ENCODE measurements around the gene CLRN2. TPM values are rescaled to one million over a fixed set of nuclear protein-coding genes. Genes with fewer than 3 reads are reported as not detected.

Gene CLRN2
- total RNA-seq, 1 donor from 2014 or later = not detected

DNA sequence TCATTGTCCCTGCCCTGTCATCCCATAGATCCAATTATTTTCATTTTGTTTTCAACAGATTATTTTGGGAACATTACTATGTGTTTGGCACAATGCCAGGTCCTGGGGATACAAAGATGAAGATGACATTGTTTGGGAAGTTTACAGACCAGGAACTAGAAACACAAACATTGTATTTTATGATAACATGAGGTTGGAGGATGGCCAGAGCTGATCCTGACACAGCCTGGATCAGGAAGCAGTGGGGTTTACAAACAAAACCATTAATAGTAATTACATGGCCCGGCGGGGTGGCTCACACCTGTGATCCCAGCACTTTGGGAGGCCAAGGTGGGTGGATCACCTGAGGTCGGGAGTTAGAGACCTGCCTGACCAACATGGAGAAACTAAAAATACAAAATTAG lies 29.9 kb downstream of the CLRN2 start:
- Histone ChIP-seq H3K9ac (ENCODE audit: low read length) (no peak overlapping the region), H3K36me3 (ENCODE audit: insufficient read depth, low read length) (no peaks in the 10 kb centered on the region), H3K27ac (ENCODE audit: low read depth, low read length) (no peak overlapping the region), H3K9me3 (ENCODE audit: insufficient read depth, low read depth, low read length) (no peaks in the 10 kb centered on the region), H3K4me3 (ENCODE audit: insufficient read depth, low read depth, low read length) (no peak overlapping the region), H2AFZ (ENCODE audit: low read depth, low read length) (no peak overlapping the region), H4K20me1 (ENCODE audit: insufficient read depth, low read length) (no peaks in the 10 kb centered on the region), H3K27me3 (ENCODE audit: insufficient read depth, low read length) (no peaks in the 10 kb centered on the region), H3K79me2 (ENCODE audit: insufficient read depth, low read length) (no peaks in the 10 kb centered on the region), H3K4me1 (ENCODE audit: insufficient read depth, low read length) (no peaks in the 10 kb centered on the region), H3K4me2 (ENCODE audit: low read length) (no peak overlapping the region)
- Mint-ChIP-seq H3K4me3 (ENCODE audit: unreplicated experiment) (no peak overlapping the region), H3K27me3 (ENCODE audit: low read depth, unreplicated experiment) (no peaks in the 10 kb centered on the region), H3K4me1 (ENCODE audit: low read depth, unreplicated experiment) (no peaks in the 10 kb centered on the region), H3K36me3 (ENCODE audit: low read depth, unreplicated experiment) (no peaks in the 10 kb centered on the region), H3K9me3 (ENCODE audit: unreplicated experiment) (no peaks in the 10 kb centered on the region), H3K27ac (ENCODE audit: unreplicated experiment) (no peak overlapping the region)
- no peak for DNase-seq (ENCODE audit: low read depth)
- FAIRE-seq = no peak
- TF ChIP-seq EZH2 (IDR thresholded peaks at IDR 0.05; ENCODE audit: insufficient read depth, low read length) (no peak), CTCF (IDR thresholded peaks at IDR 0.05; ENCODE audit: insufficient read depth, low read depth, low read length) (no peak)

GRCh38 chr4:17545374-17546140 lies 30.6 kb downstream of the CLRN2 start:
- Mint-ChIP-seq H3K4me1 (ENCODE audit: low read depth, unreplicated experiment) (no peaks in the 10 kb centered on the region), H3K27me3 (ENCODE audit: low read depth, unreplicated experiment) (no peaks in the 10 kb centered on the region), H3K27ac (ENCODE audit: unreplicated experiment) (no peak overlapping the region), H3K4me3 (ENCODE audit: unreplicated experiment) (no peak overlapping the region), H3K9me3 (ENCODE audit: unreplicated experiment) (no peaks in the 10 kb centered on the region), H3K36me3 (ENCODE audit: low read depth, unreplicated experiment) (no peaks in the 10 kb centered on the region)
- no peak overlapping the region for H2AFZ ChIP-seq (ENCODE audit: low read depth, low read length)
- no peak overlapping the region for H3K9ac ChIP-seq (ENCODE audit: low read length)
- H3K9me3 ChIP-seq (ENCODE audit: insufficient read depth, low read depth, low read length) = no peaks in the 10 kb centered on the region
- no peaks in the 10 kb centered on the region for H3K36me3 ChIP-seq (ENCODE audit: insufficient read depth, low read length)
- no peaks in the 10 kb centered on the region for H3K27me3 ChIP-seq (ENCODE audit: insufficient read depth, low read length)
- no peak overlapping the region for H3K4me3 ChIP-seq (ENCODE audit: insufficient read depth, low read depth, low read length)
- TF ChIP-seq CTCF (IDR thresholded peaks at IDR 0.05; ENCODE audit: insufficient read depth, low read depth, low read length) (no peak), EZH2 (IDR thresholded peaks at IDR 0.05; ENCODE audit: insufficient read depth, low read length) (no peak)
- no peak overlapping the region for H3K4me2 ChIP-seq (ENCODE audit: low read length)
- no peaks in the 10 kb centered on the region for H4K20me1 ChIP-seq (ENCODE audit: insufficient read depth, low read length)
- H3K79me2 ChIP-seq (ENCODE audit: insufficient read depth, low read length) = no peaks in the 10 kb centered on the region
- H3K4me1 ChIP-seq (ENCODE audit: insufficient read depth, low read length) = no peaks in the 10 kb centered on the region
- FAIRE-seq = no peak
- no peak overlapping the region for H3K27ac ChIP-seq (ENCODE audit: low read depth, low read length)
- no peak for DNase-seq (ENCODE audit: low read depth)

DNA sequence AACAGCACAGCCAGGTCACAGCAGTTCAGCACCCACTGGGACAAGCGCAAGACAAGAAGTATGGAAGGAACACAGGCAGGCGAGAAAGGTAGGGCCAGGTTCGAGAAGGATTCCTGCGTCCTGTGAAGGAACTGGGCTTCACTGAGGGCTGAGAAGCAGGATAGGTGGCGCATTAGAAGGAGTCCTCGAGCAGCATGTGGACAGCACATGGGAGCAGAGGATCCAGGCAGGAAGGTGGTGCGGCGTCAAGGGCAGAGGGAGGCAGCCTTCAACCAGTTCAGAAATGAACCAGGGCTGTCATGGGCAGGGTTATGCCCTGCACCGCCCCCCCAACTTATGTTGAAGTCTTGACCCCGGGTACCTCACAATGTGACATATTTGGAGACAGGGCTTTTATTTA lies 31.3 kb downstream of the CLRN2 start:
- no peaks in the 10 kb centered on the region for H3K4me1 ChIP-seq (ENCODE audit: insufficient read depth, low read length)
- no peak overlapping the region for H3K4me3 ChIP-seq (ENCODE audit: insufficient read depth, low read depth, low read length)
- H2AFZ ChIP-seq (ENCODE audit: low read depth, low read length) = no peak overlapping the region
- H3K79me2 ChIP-seq (ENCODE audit: insufficient read depth, low read length) = no peaks in the 10 kb centered on the region
- DNase-seq (ENCODE audit: low read depth) (no peak), FAIRE-seq (no peak)
- no peaks in the 10 kb centered on the region for H3K36me3 Mint-ChIP-seq (ENCODE audit: low read depth, unreplicated experiment)
- no peaks in the 10 kb centered on the region for H4K20me1 ChIP-seq (ENCODE audit: insufficient read depth, low read length)
- no peaks in the 10 kb centered on the region for H3K27me3 ChIP-seq (ENCODE audit: insufficient read depth, low read length)
- no peaks in the 10 kb centered on the region for H3K36me3 ChIP-seq (ENCODE audit: insufficient read depth, low read length)
- no peaks in the 10 kb centered on the region for H3K27me3 Mint-ChIP-seq (ENCODE audit: low read depth, unreplicated experiment)
- H3K4me2 ChIP-seq (ENCODE audit: low read length) = no peak overlapping the region
- no peaks in the 10 kb centered on the region for H3K9me3 Mint-ChIP-seq (ENCODE audit: unreplicated experiment)
- H3K27ac ChIP-seq (ENCODE audit: low read depth, low read length) = no peak overlapping the region
- TF ChIP-seq CTCF (IDR thresholded peaks at IDR 0.05; ENCODE audit: insufficient read depth, low read depth, low read length) (no peak), EZH2 (IDR thresholded peaks at IDR 0.05; ENCODE audit: insufficient read depth, low read length) (no peak)
- H3K9ac ChIP-seq (ENCODE audit: low read length) = no peak overlapping the region
- H3K27ac Mint-ChIP-seq (ENCODE audit: unreplicated experiment) = no peak overlapping the region
- H3K9me3 ChIP-seq (ENCODE audit: insufficient read depth, low read depth, low read length) = no peaks in the 10 kb centered on the region
- no peak overlapping the region for H3K4me3 Mint-ChIP-seq (ENCODE audit: unreplicated experiment)
- no peaks in the 10 kb centered on the region for H3K4me1 Mint-ChIP-seq (ENCODE audit: low read depth, unreplicated experiment)
